Measurements from ENCODE around the gene IL17REL. TPM values are rescaled to one million over a fixed set of nuclear protein-coding genes. Genes with fewer than 3 reads are reported as not detected.

The IL17REL gene
- total RNA-seq, 1 donor from 2014 or later: not detected

DNA sequence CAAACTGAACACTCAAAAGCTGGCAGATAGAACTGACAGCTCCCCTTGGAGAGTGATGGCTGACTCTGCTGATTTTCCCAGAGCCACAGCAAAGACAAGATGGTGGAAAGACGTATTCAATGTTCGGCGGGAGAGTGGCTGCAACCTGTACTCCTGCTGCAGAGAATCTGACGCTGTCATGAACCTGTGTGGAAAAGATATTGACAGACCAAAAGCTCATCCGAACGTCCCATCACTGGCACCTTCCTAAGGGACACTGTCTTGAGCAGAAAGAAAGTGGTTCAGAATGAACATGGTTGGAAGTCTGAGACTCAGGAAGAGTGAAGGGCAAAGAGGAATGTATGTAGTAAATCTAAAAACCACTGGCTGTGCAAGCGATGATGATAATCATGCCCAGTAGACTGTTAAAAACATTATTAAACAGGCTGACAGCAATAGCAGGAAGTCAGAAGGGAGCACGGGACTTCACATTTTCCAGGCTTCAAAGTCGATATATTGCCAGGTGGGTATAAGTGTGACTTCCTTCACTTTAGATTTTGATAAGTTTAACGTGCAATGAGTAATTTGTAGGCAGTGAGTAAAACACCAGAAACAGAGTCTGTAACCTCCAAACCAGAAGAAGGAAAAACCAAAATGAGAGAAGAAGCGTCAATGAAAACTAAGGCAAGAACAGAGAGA is 6.2 kb upstream of the IL17REL start:
- Mint-ChIP-seq H3K27ac (ENCODE audit: unreplicated experiment) (no peak overlapping the region), H3K4me3 (ENCODE audit: unreplicated experiment) (no peak overlapping the region), H3K36me3 (ENCODE audit: unreplicated experiment) (no peaks in the 10 kb centered on the region), H3K4me1 (ENCODE audit: unreplicated experiment) (peaks cover 2% of the 10 kb centered on the region), H3K27me3 (ENCODE audit: unreplicated experiment) (peaks cover 10% of the 10 kb centered on the region), H3K9me3 (ENCODE audit: unreplicated experiment) (no peaks in the 10 kb centered on the region)
- no peak for DNase-seq (ENCODE audit: extremely low spot score, unreplicated experiment)
- TF ChIP-seq, protein P1, sequence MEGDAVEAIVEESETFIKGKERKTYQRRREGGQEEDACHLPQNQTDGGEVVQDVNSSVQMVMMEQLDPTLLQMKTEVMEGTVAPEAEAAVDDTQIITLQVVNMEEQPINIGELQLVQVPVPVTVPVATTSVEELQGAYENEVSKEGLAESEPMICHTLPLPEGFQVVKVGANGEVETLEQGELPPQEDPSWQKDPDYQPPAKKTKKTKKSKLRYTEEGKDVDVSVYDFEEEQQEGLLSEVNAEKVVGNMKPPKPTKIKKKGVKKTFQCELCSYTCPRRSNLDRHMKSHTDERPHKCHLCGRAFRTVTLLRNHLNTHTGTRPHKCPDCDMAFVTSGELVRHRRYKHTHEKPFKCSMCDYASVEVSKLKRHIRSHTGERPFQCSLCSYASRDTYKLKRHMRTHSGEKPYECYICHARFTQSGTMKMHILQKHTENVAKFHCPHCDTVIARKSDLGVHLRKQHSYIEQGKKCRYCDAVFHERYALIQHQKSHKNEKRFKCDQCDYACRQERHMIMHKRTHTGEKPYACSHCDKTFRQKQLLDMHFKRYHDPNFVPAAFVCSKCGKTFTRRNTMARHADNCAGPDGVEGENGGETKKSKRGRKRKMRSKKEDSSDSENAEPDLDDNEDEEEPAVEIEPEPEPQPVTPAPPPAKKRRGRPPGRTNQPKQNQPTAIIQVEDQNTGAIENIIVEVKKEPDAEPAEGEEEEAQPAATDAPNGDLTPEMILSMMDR (IDR thresholded peaks at IDR 0.05): no peak

DNA sequence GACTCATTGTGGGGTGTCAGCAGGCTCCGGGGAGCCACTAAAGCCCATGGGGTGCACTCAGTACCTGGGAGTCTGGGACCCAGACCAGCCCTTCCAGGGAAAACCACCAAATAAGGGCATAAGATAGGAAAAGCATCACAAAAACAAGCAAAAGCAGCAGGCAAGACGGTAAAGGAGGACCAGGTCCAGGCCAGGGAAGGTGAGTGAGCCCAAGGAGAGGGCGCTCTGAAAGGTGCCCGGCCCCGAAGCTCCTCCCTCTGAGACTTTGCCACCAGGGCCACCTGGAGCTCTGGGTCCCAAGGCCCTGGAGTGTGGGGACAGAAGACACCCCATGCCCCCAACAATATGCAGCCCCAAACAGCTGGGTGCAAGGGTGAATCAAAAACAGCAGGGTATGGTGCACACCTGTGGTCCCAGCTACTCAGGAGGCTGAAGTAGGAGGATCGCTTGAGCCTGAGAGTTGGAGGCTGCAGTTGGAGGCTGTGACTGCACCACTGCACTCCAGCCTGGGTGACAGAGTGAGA is 5.2 kb upstream of the IL17REL start:
- TF ChIP-seq, protein P1 (IDR thresholded peaks at IDR 0.05): no peak
- Mint-ChIP-seq H3K4me3 (ENCODE audit: unreplicated experiment) (no peak overlapping the region), H3K27ac (ENCODE audit: unreplicated experiment) (no peak overlapping the region), H3K27me3 (ENCODE audit: unreplicated experiment) (peaks cover 10% of the 10 kb centered on the region), H3K4me1 (ENCODE audit: unreplicated experiment) (peaks cover 6% of the 10 kb centered on the region), H3K36me3 (ENCODE audit: unreplicated experiment) (no peaks in the 10 kb centered on the region), H3K9me3 (ENCODE audit: unreplicated experiment) (no peaks in the 10 kb centered on the region)
- DNase-seq (ENCODE audit: extremely low spot score, unreplicated experiment): no peak

DNA sequence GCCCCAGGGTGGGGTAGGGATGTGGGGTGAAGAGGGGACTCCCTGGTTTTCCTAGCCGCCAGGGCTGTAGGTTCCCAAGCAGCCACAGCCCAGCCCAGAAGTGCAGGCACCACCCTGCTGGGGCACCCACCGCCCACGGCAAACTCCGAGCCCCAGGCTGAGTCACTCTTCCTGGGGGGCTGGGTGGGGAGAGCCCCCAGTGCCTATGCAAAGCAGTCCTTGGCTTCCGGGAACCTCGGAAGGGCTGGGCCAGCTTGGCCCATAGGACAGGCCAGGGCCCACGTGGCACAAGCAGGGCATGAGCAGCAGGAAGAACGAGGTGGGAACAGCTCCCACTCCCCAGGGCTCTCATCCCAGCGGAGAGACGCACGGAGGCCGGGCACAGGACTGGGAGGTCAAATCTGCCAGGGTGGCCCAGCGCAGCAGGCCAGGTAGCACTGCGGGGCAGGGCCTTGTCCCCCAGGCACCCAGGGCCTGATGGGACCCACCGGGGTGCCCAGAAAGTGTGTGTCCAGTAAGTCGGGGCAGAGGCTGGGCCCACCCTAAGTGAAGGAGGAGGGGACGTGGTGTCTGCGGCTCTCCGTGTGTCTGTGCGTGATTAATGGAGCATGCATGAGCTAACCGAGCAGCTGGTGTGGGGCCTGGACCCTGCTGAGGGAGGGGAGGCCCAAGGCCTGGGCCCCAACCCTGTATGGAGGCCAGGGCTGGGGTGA is 4.6 kb upstream of the IL17REL start:
- Mint-ChIP-seq H3K36me3 (ENCODE audit: unreplicated experiment) (no peaks in the 10 kb centered on the region), H3K9me3 (ENCODE audit: unreplicated experiment) (no peaks in the 10 kb centered on the region), H3K4me3 (ENCODE audit: unreplicated experiment) (no peak overlapping the region), H3K4me1 (ENCODE audit: unreplicated experiment) (peaks cover 13% of the 10 kb centered on the region), H3K27me3 (ENCODE audit: unreplicated experiment) (peaks cover 10% of the 10 kb centered on the region), H3K27ac (ENCODE audit: unreplicated experiment) (no peak overlapping the region)
- DNase-seq (ENCODE audit: extremely low spot score, unreplicated experiment): no peak
- TF ChIP-seq, protein P1 (IDR thresholded peaks at IDR 0.05): no peak

DNA sequence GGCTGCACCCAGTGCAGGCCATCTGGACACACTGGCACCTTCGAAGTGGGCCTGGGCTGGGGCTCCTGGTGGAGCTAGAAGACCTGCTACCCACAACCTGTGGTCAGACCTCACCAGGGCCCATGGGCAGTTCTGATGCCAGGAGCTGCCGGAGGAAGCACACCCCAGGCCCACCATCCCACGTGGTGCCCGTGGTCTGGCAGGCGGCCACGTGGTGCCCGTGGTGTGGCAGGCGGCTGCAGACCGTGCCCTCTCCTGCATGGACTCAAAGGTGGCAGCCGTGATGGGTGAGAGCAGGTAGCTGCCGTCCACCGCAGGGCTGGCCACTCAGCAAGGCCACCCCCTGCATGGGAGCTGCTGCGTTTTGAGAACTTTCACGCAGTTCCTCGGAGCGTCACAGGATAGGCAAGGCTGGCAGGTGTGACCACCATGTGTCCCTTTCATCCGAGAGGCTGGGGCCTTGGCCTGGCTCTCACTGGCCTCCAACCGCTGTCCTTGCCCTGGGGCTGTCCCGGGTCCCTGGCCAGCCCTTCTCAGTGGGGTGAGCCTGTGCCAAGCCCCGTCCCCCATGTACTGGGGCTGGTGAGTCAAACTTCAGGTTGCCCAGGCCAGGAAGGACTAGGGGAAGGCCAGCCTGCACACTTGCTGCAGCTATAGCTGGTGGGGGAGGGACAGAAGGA is 3.9 kb upstream of the IL17REL start:
- DNase-seq (ENCODE audit: extremely low spot score, unreplicated experiment): no peak
- peaks cover 10% of the 10 kb centered on the region for H3K27me3 Mint-ChIP-seq (ENCODE audit: unreplicated experiment)
- TF ChIP-seq, protein P1 (IDR thresholded peaks at IDR 0.05): no peak
- H3K4me3 Mint-ChIP-seq (ENCODE audit: unreplicated experiment): no peak overlapping the region
- peaks cover 18% of the 10 kb centered on the region for H3K4me1 Mint-ChIP-seq (ENCODE audit: unreplicated experiment)
- no peaks in the 10 kb centered on the region for H3K9me3 Mint-ChIP-seq (ENCODE audit: unreplicated experiment)
- no peak overlapping the region for H3K27ac Mint-ChIP-seq (ENCODE audit: unreplicated experiment)
- no peaks in the 10 kb centered on the region for H3K36me3 Mint-ChIP-seq (ENCODE audit: unreplicated experiment)
